ENCODE measurements around the gene HBP1. TPM values are rescaled to one million over a fixed set of nuclear protein-coding genes. Genes with fewer than 3 reads are reported as not detected.

Gene HBP1
- polyA plus RNA-seq, 3 donors, result 41.2 to 52.9 (median 44.7) TPM

DNA sequence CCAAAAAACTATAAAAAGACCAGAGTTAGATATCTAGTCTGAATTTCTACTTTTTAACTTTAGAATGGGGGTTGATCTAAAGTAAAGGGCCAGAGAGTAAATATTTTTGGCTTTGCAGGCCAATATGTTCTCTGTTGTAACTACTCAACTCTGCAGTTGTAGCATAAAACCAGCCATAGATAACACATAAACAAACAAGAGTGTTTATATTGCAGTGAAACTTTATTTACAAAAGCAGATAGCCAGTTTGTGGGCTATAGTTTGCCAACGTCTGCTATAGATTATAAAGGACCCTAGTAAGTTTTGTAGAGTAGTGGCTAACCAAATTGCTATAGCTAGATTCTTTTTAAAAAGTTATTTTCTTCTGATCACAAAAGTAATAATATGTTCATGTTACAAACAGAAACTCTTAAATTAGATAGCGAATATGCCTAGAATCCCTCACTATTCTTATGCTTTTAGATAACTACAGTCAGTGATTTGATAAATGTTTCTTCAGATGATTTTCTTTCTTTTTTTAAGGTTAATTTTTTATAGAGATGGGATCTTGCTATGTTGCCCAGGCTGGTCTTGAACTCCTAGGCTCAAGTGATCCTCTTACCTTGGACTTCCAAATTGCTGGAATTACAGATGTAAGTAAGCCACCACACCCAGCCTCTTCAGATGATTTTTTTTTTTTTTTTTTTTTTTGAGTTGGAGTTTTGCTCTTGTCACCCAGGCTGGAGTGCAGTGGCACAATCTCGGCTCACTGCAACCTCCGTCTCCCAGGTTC lies 23.6 kb upstream of the HBP1 start:
- Histone ChIP-seq H2AFZ (ENCODE audit: insufficient read depth, low read depth, low read length, poor library complexity, severe bottlenecking) (no peak overlapping the region), H3K4me3 (replicated peaks in 1 of 3; ENCODE audit: low read depth in 2 of 3, low read length in 3 of 3) (no peak overlapping the region), H3K79me2 (ENCODE audit: insufficient read depth, low read length) (no peaks in the 10 kb centered on the region), H3K27ac (ENCODE audit: low read depth in 1 of 2, low read length in 2 of 2) (no peak overlapping the region), H3K9me3 (replicated peaks in 1 of 2; ENCODE audit: control insufficient read depth in 1 of 2, insufficient read depth in 1 of 2, low read length in 2 of 2) (no peaks in the 10 kb centered on the region), H3K9ac (ENCODE audit: insufficient read depth, low read length, poor library complexity, severe bottlenecking) (no peak overlapping the region), H3K4me1 (ENCODE audit: control insufficient read depth in 1 of 2, insufficient read depth in 2 of 2, low read length in 2 of 2) (no peaks in the 10 kb centered on the region), H3K36me3 (replicated peaks in 1 of 2; ENCODE audit: control insufficient read depth in 1 of 2, insufficient read depth in 2 of 2, low read length in 2 of 2) (peaks cover 0 to 8% of the 10 kb centered on the region in 2 donors), H4K20me1 (ENCODE audit: insufficient read depth, low read length) (no peaks in the 10 kb centered on the region), H3K27me3 (ENCODE audit: control insufficient read depth in 2 of 2, insufficient read depth in 2 of 2, low read length in 2 of 2) (no peaks in the 10 kb centered on the region), H3K4me2 (replicated peaks; ENCODE audit: extremely low read depth, low read length, poor library complexity, severe bottlenecking) (no peak overlapping the region)
- H3K4me1 Mint-ChIP-seq, result peaks cover 6% of the 10 kb centered on the region
- H3K36me3 Mint-ChIP-seq, result peaks cover 3 to 9% of the 10 kb centered on the region in 2 donors
- intact Hi-C loops (cut with micrococcal nuclease), result loop anchor here in 1 of 2 donors (5.0 kb wide), 1 partner anchor 353 kb away; no protein-coding TSS in a partner anchor
- no peak overlapping the region for H3K27ac Mint-ChIP-seq
- WGBS (ENCODE audit: insufficient coverage), result 60% methylated on average over 1 of the region's 4 CpGs
- DNase-seq, result no peak
- H3K9me3 Mint-ChIP-seq, result no peaks in the 10 kb centered on the region
- no peak overlapping the region for H3K4me3 Mint-ChIP-seq
- TF ChIP-seq, protein P1, sequence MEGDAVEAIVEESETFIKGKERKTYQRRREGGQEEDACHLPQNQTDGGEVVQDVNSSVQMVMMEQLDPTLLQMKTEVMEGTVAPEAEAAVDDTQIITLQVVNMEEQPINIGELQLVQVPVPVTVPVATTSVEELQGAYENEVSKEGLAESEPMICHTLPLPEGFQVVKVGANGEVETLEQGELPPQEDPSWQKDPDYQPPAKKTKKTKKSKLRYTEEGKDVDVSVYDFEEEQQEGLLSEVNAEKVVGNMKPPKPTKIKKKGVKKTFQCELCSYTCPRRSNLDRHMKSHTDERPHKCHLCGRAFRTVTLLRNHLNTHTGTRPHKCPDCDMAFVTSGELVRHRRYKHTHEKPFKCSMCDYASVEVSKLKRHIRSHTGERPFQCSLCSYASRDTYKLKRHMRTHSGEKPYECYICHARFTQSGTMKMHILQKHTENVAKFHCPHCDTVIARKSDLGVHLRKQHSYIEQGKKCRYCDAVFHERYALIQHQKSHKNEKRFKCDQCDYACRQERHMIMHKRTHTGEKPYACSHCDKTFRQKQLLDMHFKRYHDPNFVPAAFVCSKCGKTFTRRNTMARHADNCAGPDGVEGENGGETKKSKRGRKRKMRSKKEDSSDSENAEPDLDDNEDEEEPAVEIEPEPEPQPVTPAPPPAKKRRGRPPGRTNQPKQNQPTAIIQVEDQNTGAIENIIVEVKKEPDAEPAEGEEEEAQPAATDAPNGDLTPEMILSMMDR (IDR thresholded peaks at IDR 0.05), result no peak
- no peaks in the 10 kb centered on the region for H3K27me3 Mint-ChIP-seq (ENCODE audit: low read depth in 3 of 3)

DNA sequence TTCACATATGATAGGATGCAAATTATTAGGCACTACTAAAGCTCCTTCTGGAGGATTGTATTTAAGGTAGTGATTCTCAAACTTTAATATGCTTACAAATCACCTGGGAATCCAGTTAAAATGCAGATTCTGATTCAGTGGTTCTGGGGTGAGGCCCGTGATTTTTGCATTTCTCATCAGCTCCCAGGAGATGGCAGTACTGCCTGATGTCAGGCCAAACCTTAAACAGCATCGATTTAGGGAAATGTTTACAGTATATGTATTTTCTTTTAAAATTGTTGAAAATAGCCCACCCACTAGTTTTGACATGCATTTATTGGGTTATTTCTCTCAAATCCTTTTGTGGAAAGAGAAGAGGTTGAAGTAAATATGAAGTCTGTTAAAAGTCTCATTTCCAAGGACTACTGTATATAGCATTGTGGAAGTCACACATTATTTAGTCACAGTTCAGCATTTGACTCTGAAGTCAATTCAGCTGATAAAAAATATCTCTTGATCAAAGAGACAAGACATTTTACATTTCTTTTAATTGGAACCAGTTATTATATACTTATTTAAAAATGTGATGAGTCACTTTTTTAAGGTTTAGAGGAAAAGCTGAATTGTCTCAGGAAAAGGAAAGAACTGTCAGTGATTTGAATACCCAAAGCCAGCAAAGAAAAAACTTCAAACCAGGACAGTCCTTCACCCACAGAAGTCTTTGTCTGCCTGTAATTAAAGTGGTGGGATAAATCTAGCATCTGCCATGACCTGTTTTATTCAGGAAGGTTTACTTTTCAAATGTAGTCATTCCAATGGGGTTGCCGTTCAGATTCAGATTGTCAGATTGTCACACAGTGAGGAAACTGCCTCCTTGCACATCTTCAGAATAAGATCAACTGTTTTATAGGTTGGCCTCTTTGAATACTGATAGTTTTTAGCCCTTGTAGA lies 21.1 kb upstream of the HBP1 start:
- peaks cover 6% of the 10 kb centered on the region for H3K4me1 Mint-ChIP-seq
- intact Hi-C loops (cut with micrococcal nuclease), result loop anchor here in 1 of 2 donors (5.0 kb wide), 1 partner anchor 355 kb away; no protein-coding TSS in a partner anchor
- peak; percentile 15 to 35 (median 25) for DNase-seq
- H3K79me2 ChIP-seq (ENCODE audit: insufficient read depth, low read length), result no peaks in the 10 kb centered on the region
- no peak overlapping the region for H3K4me2 ChIP-seq (replicated peaks; ENCODE audit: extremely low read depth, low read length, poor library complexity, severe bottlenecking)
- H3K27ac ChIP-seq (ENCODE audit: low read depth in 1 of 2, low read length in 2 of 2), result no peak overlapping the region
- H3K27me3 Mint-ChIP-seq (ENCODE audit: low read depth in 3 of 3), result no peaks in the 10 kb centered on the region
- H3K27ac Mint-ChIP-seq, result no peak overlapping the region
- H3K36me3 ChIP-seq (replicated peaks in 1 of 2; ENCODE audit: control insufficient read depth in 1 of 2, insufficient read depth in 2 of 2, low read length in 2 of 2), result peaks cover 0 to 8% of the 10 kb centered on the region in 2 donors
- no peaks in the 10 kb centered on the region for H4K20me1 ChIP-seq (ENCODE audit: insufficient read depth, low read length)
- TF ChIP-seq, protein P1 (IDR thresholded peaks at IDR 0.05), result peak; percentile 75
- H3K9me3 Mint-ChIP-seq, result no peaks in the 10 kb centered on the region
- no CpG with 5 or more reads among the region's 3 CpGs for WGBS (ENCODE audit: insufficient coverage)
- H3K36me3 Mint-ChIP-seq, result peaks cover 7 to 15% of the 10 kb centered on the region in 2 donors
- H3K4me3 Mint-ChIP-seq, result no peak overlapping the region
- H2AFZ ChIP-seq (ENCODE audit: insufficient read depth, low read depth, low read length, poor library complexity, severe bottlenecking), result no peak overlapping the region
- H3K9me3 ChIP-seq (replicated peaks in 1 of 2; ENCODE audit: control insufficient read depth in 1 of 2, insufficient read depth in 1 of 2, low read length in 2 of 2), result no peaks in the 10 kb centered on the region
- H3K4me1 ChIP-seq (ENCODE audit: control insufficient read depth in 1 of 2, insufficient read depth in 2 of 2, low read length in 2 of 2), result no peaks in the 10 kb centered on the region
- H3K4me3 ChIP-seq (replicated peaks in 1 of 3; ENCODE audit: low read depth in 2 of 3, low read length in 3 of 3), result no peak overlapping the region
- H3K9ac ChIP-seq (ENCODE audit: insufficient read depth, low read length, poor library complexity, severe bottlenecking), result no peak overlapping the region
- H3K27me3 ChIP-seq (ENCODE audit: control insufficient read depth in 2 of 2, insufficient read depth in 2 of 2, low read length in 2 of 2), result no peaks in the 10 kb centered on the region
